Activated CD4-positive, alpha-beta memory T cell treated with anti-CD3 and anti-CD28 coated beads for 36 hours (primary cell): ENCODE measurements around the gene TASOR. TPM values are rescaled to one million over a fixed set of nuclear protein-coding genes. Genes with fewer than 3 reads are reported as not detected.

Experiments
- CTCF ChIA-PET: fragments of 350-600 bp; sonication (Branson Sonifier 250); formaldehyde crosslinking; loops from one replicate; lab custom pipeline; 2021; ENCODE audit warnings: antibody characterized with exemption, inconsistent platforms; lab: Charles Lee
- POLR2A ChIA-PET: fragments of 350-600 bp; sonication (Branson Sonifier 250); formaldehyde crosslinking; loops from one replicate; lab custom pipeline; 2021; ENCODE audit warnings: antibody characterized with exemption; lab: Charles Lee
- DNase-seq: peaks from one replicate; pipeline ENCODE4 v3.0.0-alpha.2; 2020
- H3K27ac Mint-ChIP-seq: one replicate; pipeline ENCODE4 v1.8.0; 2021; ENCODE audit warnings: mixed read lengths
- H3K27me3 Mint-ChIP-seq: one replicate; pipeline ENCODE4 v1.8.0; 2021; ENCODE audit warnings: mixed read lengths
- H3K36me3 Mint-ChIP-seq: one replicate; pipeline ENCODE4 v1.8.0; 2021; ENCODE audit warnings: mixed read lengths
- H3K4me1 Mint-ChIP-seq: one replicate; pipeline ENCODE4 v1.8.0; 2021; ENCODE audit warnings: low read depth, mixed read lengths
- H3K4me3 Mint-ChIP-seq: one replicate; pipeline ENCODE4 v1.8.0; 2021; ENCODE audit warnings: mild to moderate bottlenecking, mixed read lengths
- H3K9me3 Mint-ChIP-seq: one replicate; pipeline ENCODE4 v1.8.0; 2021; ENCODE audit warnings: mixed read lengths
- intact Hi-C: fragments of 100-400 bp; cut with micrococcal nuclease; formaldehyde crosslinking; loops from one replicate; pipeline ENCODE4 v1.15.1; 2023
- total RNA-seq, 2 experiments: library from RNA; stranded (reverse); gene quantifications; one replicate each; pipeline ENCODE4 v1.2.3, GENCODE V29; 2021

TASOR gene
- total RNA-seq, 2 experiments from 2014 or later: 71.8 to 81.3 TPM

DNA sequence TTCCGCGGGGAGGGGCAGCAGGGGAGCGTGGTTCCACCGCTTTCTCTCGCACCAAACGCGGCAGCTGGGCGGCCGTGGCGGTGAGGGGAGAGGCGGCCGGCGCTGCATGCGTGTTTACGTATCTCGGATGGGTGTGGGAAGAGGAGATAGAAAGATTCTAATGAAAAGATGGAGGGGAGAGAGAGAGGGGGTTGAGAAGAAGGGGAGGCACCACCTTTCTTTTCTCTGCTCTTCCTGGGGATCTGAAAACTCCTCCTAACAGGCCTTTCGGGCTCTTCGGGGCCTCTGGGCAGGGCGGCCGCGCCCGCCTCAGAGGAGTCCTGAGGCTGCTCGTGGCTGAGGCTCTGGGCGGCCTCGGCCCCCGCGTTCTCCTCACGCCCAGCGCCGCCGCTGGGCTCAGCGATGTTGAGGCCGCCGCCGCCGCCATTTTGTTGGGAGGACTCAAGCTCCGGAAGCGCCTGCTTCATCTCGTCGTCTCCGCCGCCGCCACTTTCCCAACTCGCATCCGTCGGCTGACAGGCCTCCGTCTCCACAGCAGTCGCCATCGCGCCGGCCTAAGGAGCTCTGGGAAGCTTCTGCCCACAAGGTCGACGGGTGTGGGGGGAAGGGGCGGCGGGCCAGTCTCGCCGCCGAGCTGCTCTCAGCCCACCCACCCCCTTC is 473 bp downstream of the TASOR start:
- Mint-ChIP-seq H3K36me3 (peaks cover 39% of the 10 kb centered on the region), H3K27me3 (no peaks in the 10 kb centered on the region), H3K9me3 (peaks cover 4% of the 10 kb centered on the region), H3K27ac (peak overlapping the region; percentile 97), H3K4me1 (peaks cover 37% of the 10 kb centered on the region), H3K4me3 (peak overlapping the region; percentile 97)
- intact Hi-C loops: loop anchor here (1.0 to 10.0 kb wide), 3 partner anchors 11 to 542 kb away; partner anchors contain the start of genes APPL1 and CCDC66
- POLR2A ChIA-PET: interaction anchor here (0.7 to 2.4 kb wide), 10 partner anchors 8 to 299 kb away, joined by 3 to 14 read pairs (median 6); partner anchors contain the start of genes ARHGEF3 and CCDC66
- CTCF ChIA-PET: interaction anchor here (0.7 to 2.1 kb wide), 3 partner anchors 10 to 234 kb away, joined by 3 to 9 read pairs (median 3); no protein-coding TSS in a partner anchor
- DNase-seq: peak; percentile 83

DNA sequence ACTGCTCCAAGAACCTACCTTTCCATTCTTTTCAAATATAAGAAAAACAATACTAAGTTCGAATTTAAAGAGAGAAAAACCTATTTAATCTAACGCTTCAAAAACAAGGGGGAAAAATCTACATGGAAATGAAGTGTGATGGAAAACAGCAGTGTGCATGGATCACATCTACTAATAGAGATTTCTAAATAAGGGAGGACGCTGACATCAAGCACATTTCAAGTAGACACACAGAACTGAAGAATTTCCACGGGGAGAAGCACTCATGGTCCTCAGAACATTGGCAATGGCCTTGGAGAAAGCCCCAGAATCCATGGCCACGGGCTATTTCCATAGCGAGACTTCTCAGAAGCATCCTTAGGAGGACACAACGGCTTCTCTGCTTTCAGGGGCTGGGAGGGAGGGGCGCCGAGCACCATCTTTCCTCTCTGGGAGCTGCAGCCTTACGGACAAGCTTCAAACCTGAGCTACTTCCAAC is 1.0 kb downstream of the TASOR start:
- intact Hi-C loops: loop anchor here (1.0 to 10.0 kb wide), 3 partner anchors 11 to 543 kb away; partner anchors contain the start of genes APPL1 and CCDC66
- peaks cover 4% of the 10 kb centered on the region for H3K9me3 Mint-ChIP-seq
- POLR2A ChIA-PET: interaction anchor here (0.7 to 2.4 kb wide), 10 partner anchors 8 to 299 kb away, joined by 3 to 14 read pairs (median 6); partner anchors contain the start of genes ARHGEF3 and CCDC66
- peaks cover 42% of the 10 kb centered on the region for H3K4me1 Mint-ChIP-seq
- peak overlapping the region; percentile 97 for H3K4me3 Mint-ChIP-seq
- DNase-seq: no peak
- H3K27ac Mint-ChIP-seq: peak overlapping the region; percentile 97
- CTCF ChIA-PET: interaction anchor here (0.7 to 2.1 kb wide), 2 partner anchors 117 to 235 kb away, joined by 3 to 9 read pairs; no protein-coding TSS in a partner anchor
- H3K27me3 Mint-ChIP-seq: no peaks in the 10 kb centered on the region
- peaks cover 43% of the 10 kb centered on the region for H3K36me3 Mint-ChIP-seq

DNA sequence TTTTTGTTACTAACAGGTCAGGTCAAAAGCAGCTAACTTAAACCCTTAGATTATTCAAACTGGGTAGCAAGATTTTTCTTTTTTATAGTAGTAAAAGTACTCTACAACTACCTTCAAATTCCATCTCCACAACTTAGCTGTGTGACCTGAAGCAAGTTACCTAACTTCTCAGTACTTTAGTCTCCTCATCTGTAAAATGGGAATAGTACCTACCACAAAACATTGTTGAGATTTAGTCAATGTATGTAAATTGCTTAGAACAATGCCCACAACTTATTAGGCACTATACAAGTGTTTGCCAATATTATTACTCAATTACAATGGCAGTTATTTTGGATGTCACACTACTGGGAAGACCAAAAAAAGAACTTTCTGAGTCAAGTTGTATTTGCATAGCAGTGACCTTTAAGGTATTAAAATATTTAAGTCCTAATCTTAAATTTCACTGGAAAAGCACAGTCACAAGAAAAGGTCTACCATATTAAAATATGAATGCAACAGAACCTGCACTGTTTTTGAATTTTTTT is 2.9 kb downstream of the TASOR start:
- H3K9me3 Mint-ChIP-seq: peaks cover 4% of the 10 kb centered on the region
- no peak for DNase-seq
- peaks cover 51% of the 10 kb centered on the region for H3K36me3 Mint-ChIP-seq
- ChIA-PET CTCF (interaction anchor here (0.7 to 1.2 kb wide), 2 partner anchors 9 to 120 kb away, joined by 3 to 4 read pairs; no protein-coding TSS in a partner anchor), POLR2A (no interaction called here)
- intact Hi-C loops: loop anchor here (10.0 kb wide), 1 partner anchor 545 kb away; the partner anchor contains the start of gene APPL1
- no peaks in the 10 kb centered on the region for H3K27me3 Mint-ChIP-seq
- no peak overlapping the region for H3K27ac Mint-ChIP-seq
- peaks cover 53% of the 10 kb centered on the region for H3K4me1 Mint-ChIP-seq
- no peak overlapping the region for H3K4me3 Mint-ChIP-seq

DNA sequence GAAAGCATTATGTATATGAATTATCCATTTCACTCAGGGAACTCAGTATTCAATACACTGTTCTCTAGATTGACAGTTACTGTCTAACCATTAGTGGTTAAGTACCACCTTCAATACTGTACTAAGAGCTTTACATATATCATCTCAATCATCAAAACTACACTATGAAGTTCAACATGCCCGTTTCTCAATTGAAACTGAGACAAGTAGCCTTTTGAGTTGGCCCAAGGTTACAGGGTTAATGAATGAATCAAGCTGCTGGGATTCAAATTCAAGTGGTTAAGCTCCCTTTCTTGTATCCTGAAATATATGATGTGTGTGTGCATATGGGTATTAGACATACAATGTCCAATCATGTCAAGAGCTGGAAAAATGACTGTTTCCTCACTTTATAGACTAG is 5.8 kb downstream of the TASOR start:
- peak overlapping the region; percentile 44 for H3K27ac Mint-ChIP-seq
- H3K36me3 Mint-ChIP-seq: peaks cover 46% of the 10 kb centered on the region
- peaks cover 51% of the 10 kb centered on the region for H3K4me1 Mint-ChIP-seq
- POLR2A ChIA-PET: interaction anchor here (0.6 kb wide), 1 partner anchor 1535 kb away, joined by 3 read pairs; no protein-coding TSS in a partner anchor
- CTCF ChIA-PET: interaction anchor here (0.6 to 0.9 kb wide), 2 partner anchors 309 to 315 kb away, joined by 3 read pairs; no protein-coding TSS in a partner anchor
- no peak overlapping the region for H3K4me3 Mint-ChIP-seq
- DNase-seq: no peak
- intact Hi-C loops: loop anchor here (10.0 kb wide), 1 partner anchor 62 kb away; no protein-coding TSS in a partner anchor
- no peaks in the 10 kb centered on the region for H3K27me3 Mint-ChIP-seq
- H3K9me3 Mint-ChIP-seq: no peaks in the 10 kb centered on the region

DNA sequence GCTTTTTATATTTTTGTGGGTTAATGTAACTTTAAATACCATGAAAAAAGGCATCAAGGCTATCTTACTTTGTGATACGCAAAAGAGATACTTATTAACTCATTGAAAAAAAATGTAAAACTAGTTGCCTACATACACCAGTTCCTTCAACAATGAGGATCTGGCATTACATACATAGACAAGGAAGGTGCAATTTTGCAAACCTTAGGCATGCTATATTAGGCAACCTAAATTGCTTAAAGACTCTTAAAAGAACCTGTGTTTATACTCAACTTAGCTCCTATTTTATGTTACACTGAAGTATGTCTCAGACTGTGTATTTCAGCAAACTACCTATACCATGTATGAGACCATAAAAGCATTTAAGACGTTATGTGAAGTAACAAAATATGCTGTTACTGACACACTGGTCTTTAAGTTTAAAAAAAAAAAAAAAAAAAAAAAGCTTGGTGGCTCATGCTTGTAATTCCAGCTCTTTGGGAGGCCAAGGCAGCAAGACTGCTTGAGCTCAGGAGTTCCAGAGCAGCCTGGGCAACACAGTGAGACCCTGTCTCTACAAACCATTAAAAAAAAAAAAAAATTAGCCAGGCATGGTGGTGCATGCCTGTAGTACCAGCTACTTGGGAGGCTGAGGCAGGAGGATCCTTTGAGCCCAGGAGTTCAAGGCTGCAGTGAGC is 9.1 kb downstream of the TASOR start:
- no peak for DNase-seq
- H3K36me3 Mint-ChIP-seq: peaks cover 46% of the 10 kb centered on the region
- ChIA-PET CTCF (interaction anchor here (0.6 to 1.3 kb wide), 2 partner anchors 125 to 403 kb away, joined by 3 to 4 read pairs; no protein-coding TSS in a partner anchor), POLR2A (interaction anchor here (0.6 to 1.6 kb wide), 2 partner anchors 9 to 21 kb away, joined by 5 to 10 read pairs; partner anchors contain the start of gene TASOR)
- no peaks in the 10 kb centered on the region for H3K9me3 Mint-ChIP-seq
- H3K4me3 Mint-ChIP-seq: no peak overlapping the region
- intact Hi-C loops: loop anchor here (10.0 kb wide), 1 partner anchor 59 kb away; no protein-coding TSS in a partner anchor
- no peaks in the 10 kb centered on the region for H3K27me3 Mint-ChIP-seq
- peaks cover 37% of the 10 kb centered on the region for H3K4me1 Mint-ChIP-seq
- H3K27ac Mint-ChIP-seq: no peak overlapping the region

DNA sequence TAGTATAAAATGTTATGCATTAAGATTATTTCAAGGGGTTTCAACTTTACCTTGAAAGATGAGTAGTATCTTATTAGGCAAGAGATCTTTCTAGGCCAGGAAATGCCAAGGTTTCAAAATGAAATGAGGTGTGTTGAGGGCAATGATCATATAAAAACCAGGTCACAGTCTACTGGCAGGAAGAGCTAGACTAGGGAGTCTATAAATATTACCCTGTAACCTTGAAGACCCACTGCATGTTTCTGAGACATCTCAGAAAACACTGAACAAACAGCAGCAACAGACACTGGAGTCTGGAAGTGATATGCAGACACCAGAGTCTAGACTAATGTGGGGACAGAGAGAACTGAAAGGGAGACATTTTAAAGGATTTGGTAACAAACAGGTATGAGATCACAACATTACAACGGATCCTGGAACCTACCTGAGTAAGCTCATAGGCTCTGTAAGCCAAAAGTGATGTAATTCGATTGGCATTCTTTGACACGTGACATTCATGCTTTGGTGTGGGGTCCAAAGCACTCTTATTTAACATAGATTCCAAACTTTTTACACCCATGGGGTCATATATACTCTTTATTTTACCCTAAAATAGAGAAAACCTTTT is 15.0 kb downstream of the TASOR start:
- POLR2A ChIA-PET: no interaction called here
- Mint-ChIP-seq H3K27me3 (no peaks in the 10 kb centered on the region), H3K4me1 (peaks cover 35% of the 10 kb centered on the region), H3K9me3 (no peaks in the 10 kb centered on the region), H3K27ac (peak overlapping the region; percentile 68), H3K36me3 (peaks cover 58% of the 10 kb centered on the region), H3K4me3 (no peak overlapping the region)
- intact Hi-C loops: no loop called here
- CTCF ChIA-PET: interaction anchor here (1.0 kb wide), 1 partner anchor 131 kb away, joined by 3 read pairs; no protein-coding TSS in a partner anchor
- DNase-seq: no peak

DNA sequence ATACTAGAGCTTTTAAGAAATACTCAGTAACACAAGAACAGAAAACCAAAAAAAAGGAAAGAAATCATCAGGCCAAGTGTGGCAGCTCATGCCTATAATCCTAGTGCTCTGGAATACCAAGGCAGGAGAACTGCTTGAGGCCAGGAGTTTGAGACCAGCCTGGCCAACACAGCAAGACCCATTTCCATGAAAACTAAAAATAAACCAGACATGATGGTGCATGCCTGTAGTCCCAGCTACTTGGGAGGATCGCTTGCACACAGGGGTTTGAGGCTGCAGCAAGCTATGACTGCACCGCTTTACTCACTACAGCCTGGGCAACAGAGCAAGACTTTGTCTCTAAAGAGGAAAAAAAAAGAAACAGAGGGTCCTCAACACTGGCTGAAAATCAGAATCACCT is 18.2 kb downstream of the TASOR start:
- Mint-ChIP-seq H3K36me3 (peaks cover 51% of the 10 kb centered on the region), H3K27me3 (no peaks in the 10 kb centered on the region), H3K4me3 (no peak overlapping the region), H3K4me1 (peaks cover 35% of the 10 kb centered on the region), H3K9me3 (no peaks in the 10 kb centered on the region), H3K27ac (no peak overlapping the region)
- no peak for DNase-seq
- ChIA-PET CTCF (no interaction called here), POLR2A (interaction anchor here (0.6 kb wide), 1 partner anchor 35 kb away, joined by 4 read pairs; no protein-coding TSS in a partner anchor)
- intact Hi-C loops: no loop called here

DNA sequence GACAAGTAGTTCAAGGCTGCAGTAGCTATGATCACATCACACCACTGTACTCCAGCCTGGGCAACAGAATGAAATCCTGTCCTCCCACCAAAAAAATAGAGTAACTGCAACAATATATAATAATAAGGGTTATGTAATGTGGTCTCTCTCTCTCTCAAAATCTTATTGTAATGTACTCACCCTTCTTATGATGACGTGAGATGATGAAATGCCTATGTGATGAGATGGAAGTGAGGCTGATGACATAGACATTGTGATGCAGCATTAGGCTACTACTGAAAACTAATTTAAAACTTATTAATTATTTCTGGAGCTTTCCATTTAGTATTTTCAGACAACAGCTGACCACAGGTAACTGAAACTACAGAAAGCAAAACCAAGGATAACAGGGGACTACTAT is 27.4 kb downstream of the TASOR start:
- Mint-ChIP-seq H3K36me3 (peaks cover 57% of the 10 kb centered on the region), H3K4me1 (peaks cover 30% of the 10 kb centered on the region), H3K4me3 (no peak overlapping the region), H3K27me3 (no peaks in the 10 kb centered on the region), H3K9me3 (peaks cover 2% of the 10 kb centered on the region), H3K27ac (no peak overlapping the region)
- intact Hi-C loops: no loop called here
- DNase-seq: no peak
- POLR2A ChIA-PET: no interaction called here
- CTCF ChIA-PET: no interaction called here

DNA sequence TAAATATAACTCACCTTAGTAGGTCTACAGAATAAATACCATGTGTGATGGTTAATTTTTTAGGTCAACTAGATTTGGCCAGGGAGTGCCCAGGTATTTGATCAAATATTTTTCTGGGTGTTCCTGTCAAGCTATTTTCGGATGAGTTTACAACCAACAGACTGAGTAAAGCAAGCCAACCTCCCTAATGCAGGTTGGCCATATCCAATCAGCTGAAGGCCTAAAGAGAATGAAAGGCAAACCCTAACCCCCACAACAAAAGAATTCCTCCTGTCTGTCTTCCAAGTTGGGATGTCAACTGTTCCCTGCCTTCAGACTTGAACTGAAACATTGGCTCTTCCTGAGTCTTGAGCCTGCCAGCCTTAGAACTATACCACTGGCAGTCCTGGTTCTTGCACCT is 28.6 kb downstream of the TASOR start:
- peak overlapping the region; percentile 20 for H3K27ac Mint-ChIP-seq
- ChIA-PET POLR2A (no interaction called here), CTCF (no interaction called here)
- peaks cover 34% of the 10 kb centered on the region for H3K4me1 Mint-ChIP-seq
- peaks cover 2% of the 10 kb centered on the region for H3K9me3 Mint-ChIP-seq
- H3K27me3 Mint-ChIP-seq: no peaks in the 10 kb centered on the region
- no peak for DNase-seq
- H3K4me3 Mint-ChIP-seq: no peak overlapping the region
- peaks cover 51% of the 10 kb centered on the region for H3K36me3 Mint-ChIP-seq
- intact Hi-C loops: no loop called here

DNA sequence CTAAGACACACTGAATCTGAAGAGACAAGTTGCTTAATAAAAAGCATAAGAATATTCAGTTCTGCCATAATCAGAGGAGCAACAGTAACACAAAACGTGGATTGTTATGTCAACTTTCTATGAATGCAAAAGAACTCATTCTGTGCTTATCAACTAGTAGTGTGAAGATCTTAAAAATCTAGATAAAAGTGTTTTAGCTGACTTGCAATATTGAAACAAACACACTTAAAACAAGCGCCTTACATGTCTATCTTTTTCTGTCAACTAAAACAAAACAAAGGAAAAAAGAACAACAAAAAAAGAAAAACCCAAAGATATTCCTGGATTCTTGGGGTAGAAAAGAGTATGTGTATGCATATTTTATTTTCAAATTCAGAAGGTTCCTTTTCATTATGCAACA is 37.7 kb downstream of the TASOR start:
- no peaks in the 10 kb centered on the region for H3K27me3 Mint-ChIP-seq
- H3K4me3 Mint-ChIP-seq: no peak overlapping the region
- H3K27ac Mint-ChIP-seq: no peak overlapping the region
- H3K36me3 Mint-ChIP-seq: peaks cover 40% of the 10 kb centered on the region
- ChIA-PET CTCF (no interaction called here), POLR2A (no interaction called here)
- H3K9me3 Mint-ChIP-seq: no peaks in the 10 kb centered on the region
- H3K4me1 Mint-ChIP-seq: peaks cover 24% of the 10 kb centered on the region
- intact Hi-C loops: no loop called here
- DNase-seq: no peak
